ENCODE measurements around the gene WWOX.

- TF ChIP-seq CTCF (IDR thresholded peaks at IDR 0.05; ENCODE audit: low read length): no peak
- no peak for TF ChIP-seq EZH2 (optimal IDR thresholded peaks at IDR 0.05; ENCODE audit: low read depth, low read length)
Observed at GRCh38 chr16:78142788-78143187, 43.3 kb downstream of the WWOX start.

Measured in MM.1S (cell line).